Measurements from ENCODE around the gene RHAG.

Gene RHAG

GRCh38 chr6:49558238-49558637, 78.4 kb downstream of the RHAG start:
- no peak for DNase-seq

GRCh38 chr6:49557177-49557576, 79.5 kb downstream of the RHAG start:
- DNase-seq, result no peak

DNA sequence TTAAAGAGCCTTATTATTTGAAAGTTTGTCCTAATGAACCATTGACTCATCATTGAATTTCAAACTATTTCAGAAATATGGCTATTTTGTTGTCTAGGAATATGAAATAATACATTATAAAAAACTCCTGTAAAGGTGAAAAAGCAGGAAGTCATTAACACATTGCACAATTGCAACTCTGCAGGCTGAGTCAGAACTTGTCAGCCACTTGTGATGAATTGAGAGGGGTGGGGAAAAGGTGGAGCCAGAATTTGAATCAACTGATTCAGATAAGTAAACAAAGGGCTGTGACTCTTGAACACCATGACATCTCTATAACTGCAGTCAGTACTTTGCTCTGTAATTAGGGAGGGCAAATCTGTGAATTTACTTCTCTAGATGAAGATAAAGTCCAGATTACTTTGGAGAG, 80.2 kb downstream of the RHAG start:
- no peak for DNase-seq

GRCh38 chr6:49555951-49556350, 80.7 kb downstream of the RHAG start:
- no peak for DNase-seq

Measured in activated effector memory CD4-positive, alpha-beta T cell treated with anti-CD3 and anti-CD28 coated beads, Interleukin-2, amount 50 U/mL, for 16 hours (primary cell).